Measurements from ENCODE around the gene CYBA.

- TF ChIP-seq BHLHE40 (IDR thresholded peaks at IDR 0.05; ENCODE audit: borderline replicate concordance) (no peak), NFRKB (IDR thresholded peaks at IDR 0.05) (no peak), ARNT (IDR thresholded peaks at IDR 0.05) (no peak), ZNF384 (IDR thresholded peaks at IDR 0.05) (no peak), FOXA1 (IDR thresholded peaks at IDR 0.05) (no peak), SUZ12 (IDR thresholded peaks at IDR 0.05) (no peak), FOXK2 (IDR thresholded peaks at IDR 0.05) (no peak), L3MBTL2 (conservative IDR thresholded peaks at IDR 0.05) (no peak), SP1 (IDR thresholded peaks at IDR 0.05) (no peak), FOXM1 (IDR thresholded peaks at IDR 0.05; ENCODE audit: borderline replicate concordance) (no peak), HDGF (IDR thresholded peaks at IDR 0.05; ENCODE audit: borderline replicate concordance) (no peak), ELF4 (IDR thresholded peaks at IDR 0.05) (no peak), TARDBP (IDR thresholded peaks at IDR 0.05) (no peak)
- TF ChIP-seq, protein P1, sequence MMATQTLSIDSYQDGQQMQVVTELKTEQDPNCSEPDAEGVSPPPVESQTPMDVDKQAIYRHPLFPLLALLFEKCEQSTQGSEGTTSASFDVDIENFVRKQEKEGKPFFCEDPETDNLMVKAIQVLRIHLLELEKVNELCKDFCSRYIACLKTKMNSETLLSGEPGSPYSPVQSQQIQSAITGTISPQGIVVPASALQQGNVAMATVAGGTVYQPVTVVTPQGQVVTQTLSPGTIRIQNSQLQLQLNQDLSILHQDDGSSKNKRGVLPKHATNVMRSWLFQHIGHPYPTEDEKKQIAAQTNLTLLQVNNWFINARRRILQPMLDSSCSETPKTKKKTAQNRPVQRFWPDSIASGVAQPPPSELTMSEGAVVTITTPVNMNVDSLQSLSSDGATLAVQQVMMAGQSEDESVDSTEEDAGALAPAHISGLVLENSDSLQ (IDR thresholded peaks at IDR 0.05), result peak; percentile 80
Measured at GRCh38 chr16:88672776-88673175, 21.9 kb upstream of the CYBA start.

Measured in HEK293T (cell line).